GM12878 (cell line): ENCODE results near the gene SLC19A2. TPM values are rescaled to one million over a fixed set of nuclear protein-coding genes. Genes with fewer than 3 reads are reported as not detected.

ENCODE experiments used
- ATAC-seq: fragments of 200-7000 bp; cut with Tn5 transposase; 3 replicates; pipeline ENCODE4 v1.9.1; 2020; ENCODE audit warnings: mild to moderate bottlenecking, moderate library complexity
- BruUV-seq: library from RNA; stranded (reverse); fragments of 400-500 nt; replicated peaks from 2 replicates; lab custom pipeline; 2021; lab: Mats Ljungman, UMichigan
- CTCF ChIA-PET: fragments of 300-600 bp; sonication (Branson Sonifier 250); formaldehyde crosslinking; extraction: SDS; loops from one replicate; lab custom pipeline; 2021; ENCODE audit warnings: inconsistent platforms; lab: Yijun Ruan, JAX
- POLR2A ChIA-PET: fragments of 350-600 bp; formaldehyde crosslinking; extraction: SDS; loops from one replicate; lab custom pipeline; 2021; ENCODE audit warnings: inconsistent platforms; lab: Charles Lee
- RAD21 ChIA-PET: fragments of 300-600 bp; sonication (Branson Sonifier 250); formaldehyde crosslinking; loops from one replicate; lab custom pipeline; 2023; ENCODE audit warnings: antibody characterized with exemption; ENCODE audit not compliant: unreplicated experiment; lab: Charles Lee
- SMC1A ChIA-PET: fragments of 300-600 bp; sonication (Branson Sonifier 250); formaldehyde crosslinking; loops from one replicate; lab custom pipeline; 2023; ENCODE audit not compliant: unreplicated experiment, uncharacterized antibody; lab: Charles Lee
- DNase-seq: peaks from one replicate; pipeline ENCODE4 v3.0.0-alpha.2; 2011; ENCODE audit warnings: low read depth, low spot score
- FAIRE-seq: peaks from 3 replicates; lab custom pipeline; 2011; peaks lifted over from hg19 to GRCh38; lab: Jason Lieb, UNC
- H2AFZ ChIP-seq: 2 replicates; pipeline ENCODE4 v1.6.0; 2011; ENCODE audit warnings: low read depth, low read length, control low read depth; ENCODE audit not compliant: control insufficient read depth
- H3K27ac ChIP-seq: 2 replicates; pipeline ENCODE4 v1.5.1; 2011; ENCODE audit warnings: control low read depth; ENCODE audit not compliant: control insufficient read depth, insufficient read depth
- H3K27me3 ChIP-seq, 2 experiments: replicated peaks in 1 of 2; 2 replicates each; pipeline versions ENCODE4 v1.6.0 to v1.6.1; 2011; ENCODE audit warnings: low read length in 1 of 2; ENCODE audit not compliant: control insufficient read depth in 2 of 2, insufficient read depth in 2 of 2
- H3K36me3 ChIP-seq, 2 experiments: 2 replicates each; pipeline ENCODE4 v1.5.1; 2011; ENCODE audit warnings: low read length in 1 of 2; ENCODE audit not compliant: control insufficient read depth in 2 of 2, insufficient read depth in 2 of 2
- H3K4me1 ChIP-seq: 2 replicates; pipeline ENCODE4 v1.6.1; 2011; ENCODE audit warnings: mild to moderate bottlenecking, low read length, moderate library complexity, mixed read lengths; ENCODE audit not compliant: control insufficient read depth, insufficient read depth
- H3K4me2 ChIP-seq: 2 replicates; pipeline ENCODE4 v1.6.0; 2011; ENCODE audit warnings: control low read depth; ENCODE audit not compliant: control insufficient read depth, insufficient read depth
- H3K4me3 ChIP-seq: fragments of 200-600 bp; sonication (generic); 2 replicates; pipeline ENCODE4 v1.5.1; 2016
- H3K79me2 ChIP-seq: 2 replicates; pipeline ENCODE4 v1.6.0; 2011; ENCODE audit warnings: low read length; ENCODE audit not compliant: control insufficient read depth, insufficient read depth
- H3K9ac ChIP-seq: 2 replicates; pipeline ENCODE4 v1.8.0; 2011; ENCODE audit warnings: low read length, control low read depth, mixed read lengths; ENCODE audit not compliant: control insufficient read depth, insufficient read depth
- H3K9me3 ChIP-seq: replicated peaks from 3 replicates; pipeline ENCODE4 v1.5.1; 2011; ENCODE audit warnings: mild to moderate bottlenecking, low read length; ENCODE audit not compliant: control insufficient read depth, insufficient read depth
- H4K20me1 ChIP-seq: 2 replicates; pipeline ENCODE4 v1.6.0; 2011; ENCODE audit not compliant: control insufficient read depth, insufficient read depth
- ATF7 ChIP-seq: fragments of 450-650 bp; IDR thresholded peaks from 2 replicates; pipeline ENCODE4 v1.6.1; 2016; ENCODE audit warnings: low read depth, mild to moderate bottlenecking
- BCL11A ChIP-seq: IDR thresholded peaks from 2 replicates; pipeline ENCODE4 v1.6.1; 2011; ENCODE audit warnings: low read depth, low read length
- CHD1 ChIP-seq: IDR thresholded peaks from 2 replicates; pipeline ENCODE4 v1.6.1; 2012; ENCODE audit warnings: low read depth, low read length, improper control_type of control experiment
- IRF4 ChIP-seq: IDR thresholded peaks from 2 replicates; pipeline ENCODE4 v1.6.1; 2011; ENCODE audit warnings: low read depth, low read length
- IRF5 ChIP-seq: fragments of 450-650 bp; IDR thresholded peaks from 2 replicates; pipeline ENCODE4 v1.6.1; 2017; ENCODE audit warnings: borderline replicate concordance
- JUNB ChIP-seq: IDR thresholded peaks from 2 replicates; pipeline ENCODE4 v1.6.1; 2016; ENCODE audit warnings: antibody characterized with exemption, mild to moderate bottlenecking
- MTA3 ChIP-seq: IDR thresholded peaks from 2 replicates; pipeline ENCODE4 v1.6.1; 2012; ENCODE audit warnings: low read length, inconsistent platforms, borderline replicate concordance
- MYB ChIP-seq: fragments of 150-350 bp; IDR thresholded peaks from 2 replicates; pipeline ENCODE4 v1.6.1; 2014; ENCODE audit warnings: mild to moderate bottlenecking, low read depth, low read length, borderline replicate concordance
- NBN ChIP-seq: fragments of 450-650 bp; IDR thresholded peaks from 2 replicates; pipeline ENCODE4 v1.6.1; 2016
- NFXL1 ChIP-seq: fragments of 450-650 bp; IDR thresholded peaks from 2 replicates; pipeline ENCODE4 v1.6.1; 2017; ENCODE audit warnings: antibody characterized with exemption, mild to moderate bottlenecking, borderline replicate concordance
- NFYB ChIP-seq: IDR thresholded peaks from 2 replicates; pipeline ENCODE4 v1.6.1; 2011; ENCODE audit warnings: low read depth, mild to moderate bottlenecking, low read length, improper control_type of control experiment, moderate library complexity; ENCODE audit not compliant: insufficient read depth
- NRF1 ChIP-seq: conservative IDR thresholded peaks from 2 replicates; pipeline ENCODE4 v1.6.1; 2011; ENCODE audit warnings: mild to moderate bottlenecking, low read depth, low read length, improper control_type of control experiment
- RCOR1 ChIP-seq: conservative IDR thresholded peaks from 2 replicates; pipeline ENCODE4 v1.6.1; 2012; ENCODE audit warnings: low read depth, low read length, improper control_type of control experiment
- RELB ChIP-seq: fragments of 450-650 bp; IDR thresholded peaks from 2 replicates; pipeline ENCODE4 v1.6.1; 2017; ENCODE audit warnings: low read depth, mild to moderate bottlenecking, moderate library complexity
- REST ChIP-seq: IDR thresholded peaks from 2 replicates; pipeline ENCODE4 v1.6.1; 2012; ENCODE audit warnings: mild to moderate bottlenecking, low read depth, low read length
- SPI1 ChIP-seq: IDR thresholded peaks from 2 replicates; pipeline ENCODE4 v1.6.1; 2011; ENCODE audit warnings: low read depth, mild to moderate bottlenecking, low read length, moderate library complexity, borderline replicate concordance; ENCODE audit not compliant: insufficient read depth
- ZNF384 ChIP-seq: IDR thresholded peaks from 2 replicates; pipeline ENCODE4 v1.6.1; 2012; ENCODE audit warnings: low read depth, mild to moderate bottlenecking, low read length, improper control_type of control experiment, borderline replicate concordance
- ZNF622 ChIP-seq: fragments of 450-650 bp; IDR thresholded peaks from 2 replicates; pipeline ENCODE4 v1.6.1; 2017; ENCODE audit warnings: mild to moderate bottlenecking, inconsistent platforms
- ZZZ3 ChIP-seq: IDR thresholded peaks from 2 replicates; pipeline ENCODE4 v1.6.1; 2011; ENCODE audit warnings: low read depth; ENCODE audit not compliant: control insufficient read depth, insufficient read length
- in situ Hi-C: fragments of 300-500 bp; cut with MboI; formaldehyde crosslinking; loops from 9 replicates; pipeline ENCODE4 v1.14.3; 2018; ENCODE audit warnings: mixed read lengths
- intact Hi-C: fragments of 100-400 bp; cut with micrococcal nuclease; formaldehyde crosslinking; loops from one replicate; pipeline ENCODE4 v1.14.2; 2022; ENCODE audit not compliant: unreplicated experiment
- polyA plus RNA-seq, 11 experiments: library from polyadenylated mRNA; depleted of rRNA in 4 of 11; unstranded in 6 of 11; stranded (reverse) in 5 of 11; fragments of >200 nt; fragmentation: Nextera tagmentation in 4 of 11; fragmentation: Illumina TruSeq in 1 of 11; extraction: Ambion mirVana in 4 of 11; extraction: Trizol in 1 of 11; gene quantifications; 1 replicate in 1 of 11; 2 replicates in 10 of 11; pipeline versions ENCODE4 v1.2.1 to v1.2.3, GENCODE V29; 2011 to 2016; ENCODE audit warnings: inconsistent platforms in 2 of 11, missing spikeins in 2 of 11, low read depth in 1 of 11
- total RNA-seq, 4 experiments: library from RNA; depleted of rRNA in 3 of 4; stranded (reverse); fragments of >200 nt in 3 of 4; fragmentation: Illumina TruSeq in 1 of 4; extraction: Trizol in 1 of 4; gene quantifications; 2 replicates each; pipeline versions ENCODE4 v1.2.1 to v1.2.3, GENCODE V29; 2013 to 2021

Gene SLC19A2
- total and polyA plus RNA-seq, 10 of the 15 experiments (the other 5 are each of a cell fraction or from before 2014, with no cell fraction given): 1.2 to 7.8 (median 2.5) TPM

- no peaks in the 10 kb centered on the region for H3K27me3 ChIP-seq
- RAD21 ChIA-PET: no interaction called here
- CTCF ChIA-PET: no interaction called here
- H3K4me3 ChIP-seq: no peak overlapping the region
- intact Hi-C loops (no loop called here), in situ Hi-C loops (no loop called here)
- no peak overlapping the region for H2AFZ ChIP-seq
- no peak overlapping the region for H3K27ac ChIP-seq
- no peaks in the 10 kb centered on the region for H3K79me2 ChIP-seq
- SMC1A ChIA-PET: no interaction called here
- no peak overlapping the region for H3K4me2 ChIP-seq
- FAIRE-seq (no peak), ATAC-seq (no peak), DNase-seq (no peak)
- no TSS peak for BruUV-seq
- no peaks in the 10 kb centered on the region for H4K20me1 ChIP-seq
- H3K9me3 ChIP-seq: no peaks in the 10 kb centered on the region
- POLR2A ChIA-PET: no interaction called here
- H3K9ac ChIP-seq: no peak overlapping the region
- no peaks in the 10 kb centered on the region for H3K36me3 ChIP-seq
- peaks cover 8% of the 10 kb centered on the region; the same call in 1 of the 2 replicates for H3K4me1 ChIP-seq
- TF ChIP-seq ZNF622: no peak
- TF ChIP-seq IRF4: no peak
- TF ChIP-seq RELB: no peak
- TF ChIP-seq NRF1: no peak
- no peak for TF ChIP-seq BCL11A
- no peak for TF ChIP-seq NFYB
- no peak for TF ChIP-seq RCOR1
- TF ChIP-seq NBN: no peak
- no peak for TF ChIP-seq NFXL1
- no peak for TF ChIP-seq REST
- no peak for TF ChIP-seq CHD1
- TF ChIP-seq ZNF384: no peak
- no peak for TF ChIP-seq SPI1
- TF ChIP-seq JUNB: no peak
- no peak for TF ChIP-seq MYB
- TF ChIP-seq ZZZ3: no peak
- TF ChIP-seq IRF5: no peak
- TF ChIP-seq MTA3: no peak
- no peak for TF ChIP-seq ATF7
Observed at GRCh38 chr1:169523904-169524303, 38.2 kb upstream of the SLC19A2 start.
